ENCODE data around the gene XRCC3.

DNA sequence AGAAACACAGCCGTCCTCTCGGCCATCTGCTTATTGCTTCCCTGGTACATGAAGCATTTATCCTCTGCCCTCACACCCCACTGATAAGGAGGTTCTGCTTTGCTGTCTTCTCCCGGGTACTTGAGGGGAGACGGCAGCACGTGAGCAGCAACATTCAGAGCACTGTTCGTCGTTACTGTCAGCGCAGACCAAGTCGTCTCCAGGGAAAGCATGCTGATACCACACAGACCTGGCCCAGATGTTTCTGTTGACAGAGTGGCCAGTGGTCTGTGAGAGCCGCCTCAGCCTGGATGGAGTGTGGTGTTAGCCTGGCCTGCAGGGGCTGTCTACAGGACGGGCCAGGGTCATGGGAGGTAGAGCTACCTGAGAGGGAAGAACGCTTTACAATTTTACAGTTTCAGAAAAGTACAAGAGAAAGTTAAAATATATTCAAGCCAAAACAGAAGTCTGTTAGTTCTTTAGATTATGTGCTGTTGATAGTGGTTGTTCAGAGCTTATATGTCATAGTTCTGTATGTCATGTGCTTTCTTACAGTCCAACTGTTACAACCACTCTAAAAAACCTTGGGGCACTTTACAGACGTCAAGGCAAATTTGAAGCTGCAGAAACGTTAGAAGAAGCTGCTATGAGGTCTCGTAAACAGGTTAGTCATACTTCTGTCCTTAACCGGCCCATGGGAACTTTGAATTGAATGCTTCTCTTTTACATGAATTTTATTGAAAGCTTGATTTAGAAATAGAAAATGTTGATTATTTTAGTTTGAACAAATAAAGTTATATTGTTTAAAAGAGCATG is 38.2 kb downstream of the XRCC3 start:
- TF ChIP-seq, protein P1, sequence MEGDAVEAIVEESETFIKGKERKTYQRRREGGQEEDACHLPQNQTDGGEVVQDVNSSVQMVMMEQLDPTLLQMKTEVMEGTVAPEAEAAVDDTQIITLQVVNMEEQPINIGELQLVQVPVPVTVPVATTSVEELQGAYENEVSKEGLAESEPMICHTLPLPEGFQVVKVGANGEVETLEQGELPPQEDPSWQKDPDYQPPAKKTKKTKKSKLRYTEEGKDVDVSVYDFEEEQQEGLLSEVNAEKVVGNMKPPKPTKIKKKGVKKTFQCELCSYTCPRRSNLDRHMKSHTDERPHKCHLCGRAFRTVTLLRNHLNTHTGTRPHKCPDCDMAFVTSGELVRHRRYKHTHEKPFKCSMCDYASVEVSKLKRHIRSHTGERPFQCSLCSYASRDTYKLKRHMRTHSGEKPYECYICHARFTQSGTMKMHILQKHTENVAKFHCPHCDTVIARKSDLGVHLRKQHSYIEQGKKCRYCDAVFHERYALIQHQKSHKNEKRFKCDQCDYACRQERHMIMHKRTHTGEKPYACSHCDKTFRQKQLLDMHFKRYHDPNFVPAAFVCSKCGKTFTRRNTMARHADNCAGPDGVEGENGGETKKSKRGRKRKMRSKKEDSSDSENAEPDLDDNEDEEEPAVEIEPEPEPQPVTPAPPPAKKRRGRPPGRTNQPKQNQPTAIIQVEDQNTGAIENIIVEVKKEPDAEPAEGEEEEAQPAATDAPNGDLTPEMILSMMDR (IDR thresholded peaks at IDR 0.05; ENCODE audit: insufficient read depth, low read length, poor library complexity, severe bottlenecking): no peak
- TF ChIP-seq EZH2phosphoT487 (conservative IDR thresholded peaks at IDR 0.05; ENCODE audit: low read length): no peak

Data from SU-DHL-6 (cell line).